ENCODE results near the gene MRPL39. TPM values are rescaled to one million over a fixed set of nuclear protein-coding genes. Genes with fewer than 3 reads are reported as not detected.

MRPL39 gene
- total RNA-seq, 6 experiments from 2014 or later = 25.3 to 34.1 (median 31.7) TPM

- Mint-ChIP-seq H3K9me3 (no peaks in the 10 kb centered on the region), H3K27ac (no peak overlapping the region), H3K36me3 (ENCODE audit: low read depth) (peaks cover 31% of the 10 kb centered on the region), H3K4me3 (no peak overlapping the region), H3K27me3 (ENCODE audit: insufficient read depth) (0 out of 2 replicates have a peak, but pooled peaks cover 2% of the 10 kb centered on the region), H3K4me1 (ENCODE audit: low read depth) (peaks cover 37% of the 10 kb centered on the region)
- no peak for DNase-seq
- no peak for TF ChIP-seq CTCF (IDR thresholded peaks at IDR 0.05)
These were observed 27.9 kb downstream of the MRPL39 start for GRCh38 chr21:25579226-25580013.

- H3K9me3 Mint-ChIP-seq = no peaks in the 10 kb centered on the region
- no peak overlapping the region for H3K4me3 Mint-ChIP-seq
- no peak for DNase-seq
- 0 out of 2 replicates have a peak, but pooled peaks cover 2% of the 10 kb centered on the region for H3K27me3 Mint-ChIP-seq (ENCODE audit: insufficient read depth)
- TF ChIP-seq CTCF (IDR thresholded peaks at IDR 0.05) = no peak
- 0 out of 2 replicates have a peak overlapping the region, but pooled peaks have one; percentile 20 for H3K27ac Mint-ChIP-seq
- H3K4me1 Mint-ChIP-seq (ENCODE audit: low read depth) = peaks cover 49% of the 10 kb centered on the region
- peaks cover 31% of the 10 kb centered on the region for H3K36me3 Mint-ChIP-seq (ENCODE audit: low read depth)
These were observed 29.0 kb downstream of the MRPL39 start for GRCh38 chr21:25578056-25578961.

- 0 out of 2 replicates have a peak, but pooled peaks cover 2% of the 10 kb centered on the region for H3K27me3 Mint-ChIP-seq (ENCODE audit: insufficient read depth)
- no peak for DNase-seq
- H3K27ac Mint-ChIP-seq = no peak overlapping the region; the same call in 1 of the 2 replicates
- peaks cover 31% of the 10 kb centered on the region for H3K36me3 Mint-ChIP-seq (ENCODE audit: low read depth)
- H3K4me3 Mint-ChIP-seq = no peak overlapping the region
- peaks cover 56% of the 10 kb centered on the region for H3K4me1 Mint-ChIP-seq (ENCODE audit: low read depth)
- no peaks in the 10 kb centered on the region for H3K9me3 Mint-ChIP-seq
- no peak for TF ChIP-seq CTCF (IDR thresholded peaks at IDR 0.05)
These were observed 29.7 kb downstream of the MRPL39 start for GRCh38 chr21:25577424-25578055.

DNA sequence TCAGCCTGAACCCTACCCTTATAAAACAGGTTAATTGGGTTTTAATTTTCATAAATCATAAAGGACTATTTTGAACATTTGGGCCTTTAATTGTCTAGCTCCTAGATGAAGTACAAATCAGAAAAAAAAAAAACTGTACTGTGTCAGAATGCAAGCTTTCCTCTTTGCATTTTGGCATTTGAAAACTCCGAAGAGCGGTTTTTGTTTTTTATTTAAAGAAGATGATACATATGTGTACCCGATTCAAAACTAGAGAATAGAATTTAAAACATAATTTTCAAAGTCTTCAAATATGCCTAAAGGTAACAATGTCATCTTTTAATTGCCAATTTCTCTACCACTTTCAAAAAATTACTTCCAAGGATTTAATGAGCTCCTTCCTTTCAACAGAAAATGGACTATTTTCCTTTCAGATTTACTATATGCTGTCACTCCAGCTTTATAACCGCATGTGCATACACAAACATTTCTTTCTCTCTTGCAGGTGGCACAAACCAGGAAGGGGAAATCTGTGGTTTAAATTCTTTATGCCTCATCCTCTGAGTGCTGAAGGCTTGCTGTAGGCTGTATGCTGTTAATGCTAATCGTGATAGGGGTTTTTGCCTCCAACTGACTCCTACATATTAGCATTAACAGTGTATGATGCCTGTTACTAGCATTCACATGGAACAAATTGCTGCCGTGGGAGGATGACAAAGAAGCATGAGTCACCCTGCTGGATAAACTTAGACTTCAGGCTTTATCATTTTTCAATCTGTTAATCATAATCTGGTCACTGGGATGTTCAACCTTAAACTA lies 33.7 kb downstream of the MRPL39 start:
- peak; percentile 95 for DNase-seq
- Mint-ChIP-seq H3K9me3 (no peaks in the 10 kb centered on the region), H3K4me1 (ENCODE audit: low read depth) (peaks cover 85% of the 10 kb centered on the region), H3K36me3 (ENCODE audit: low read depth) (peaks cover 32% of the 10 kb centered on the region), H3K27ac (peak overlapping the region; percentile 87), H3K27me3 (ENCODE audit: insufficient read depth) (no peaks in the 10 kb centered on the region), H3K4me3 (peak overlapping the region; percentile 56)
- 0 out of 2 replicates have a peak, but pooled peaks have one; percentile 23 for TF ChIP-seq CTCF (IDR thresholded peaks at IDR 0.05)

All from HFFc6 (cell line).